GM06990 (cell line): Measurements from ENCODE around the gene SLC12A8.

Experiments
- DNase-seq: peaks from one replicate; pipeline ENCODE4 v3.0.0-alpha.2; 2011; ENCODE audit not compliant: insufficient read length; ENCODE audit errors: extremely low read depth
- H3K27me3 ChIP-seq: replicated peaks from 2 replicates; pipeline ENCODE4 v1.6.0; 2011; ENCODE audit warnings: low read length; ENCODE audit not compliant: control insufficient read depth, insufficient read depth
- H3K36me3 ChIP-seq: 2 replicates; pipeline ENCODE4 v1.5.1; 2011; ENCODE audit warnings: low read length; ENCODE audit not compliant: control insufficient read depth, insufficient read depth
- H3K4me3 ChIP-seq: replicated peaks from 2 replicates; pipeline ENCODE4 v1.5.1; 2011; ENCODE audit warnings: low read depth, mild to moderate bottlenecking, control low read depth, low read length
- TF ChIP-seq, protein P1 (sequence below): IDR thresholded peaks from 2 replicates; pipeline ENCODE4 v1.5.1; 2011; ENCODE audit warnings: low read length, control low read depth, mild to moderate bottlenecking, inconsistent platforms; ENCODE audit not compliant: insufficient read depth, poor library complexity, severe bottlenecking

Gene SLC12A8

DNA sequence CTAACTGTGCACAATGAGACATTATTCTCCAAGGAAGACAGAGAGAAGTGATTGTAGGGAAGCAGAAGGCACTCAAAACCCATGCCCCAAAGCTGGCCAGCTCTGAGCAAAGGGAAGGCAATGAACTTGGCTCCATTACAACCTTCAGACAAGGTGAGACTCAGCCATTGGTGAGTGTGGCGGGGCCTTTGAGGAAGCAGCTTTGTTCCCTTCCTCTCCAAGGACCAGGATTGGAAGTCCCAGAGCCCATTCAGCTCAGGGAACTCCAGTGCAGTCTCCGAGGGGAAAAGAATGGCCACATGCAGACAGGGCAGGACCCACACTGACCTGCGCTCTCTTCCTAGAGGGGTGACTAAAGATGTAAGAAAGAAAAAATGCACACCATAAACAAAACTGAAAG is 179.9 kb downstream of the SLC12A8 start:
- H3K27me3 ChIP-seq, result no peaks in the 10 kb centered on the region
- DNase-seq, result no peak
- no peak overlapping the region for H3K4me3 ChIP-seq
- peaks cover 13% of the 10 kb centered on the region for H3K36me3 ChIP-seq
- TF ChIP-seq, protein P1, sequence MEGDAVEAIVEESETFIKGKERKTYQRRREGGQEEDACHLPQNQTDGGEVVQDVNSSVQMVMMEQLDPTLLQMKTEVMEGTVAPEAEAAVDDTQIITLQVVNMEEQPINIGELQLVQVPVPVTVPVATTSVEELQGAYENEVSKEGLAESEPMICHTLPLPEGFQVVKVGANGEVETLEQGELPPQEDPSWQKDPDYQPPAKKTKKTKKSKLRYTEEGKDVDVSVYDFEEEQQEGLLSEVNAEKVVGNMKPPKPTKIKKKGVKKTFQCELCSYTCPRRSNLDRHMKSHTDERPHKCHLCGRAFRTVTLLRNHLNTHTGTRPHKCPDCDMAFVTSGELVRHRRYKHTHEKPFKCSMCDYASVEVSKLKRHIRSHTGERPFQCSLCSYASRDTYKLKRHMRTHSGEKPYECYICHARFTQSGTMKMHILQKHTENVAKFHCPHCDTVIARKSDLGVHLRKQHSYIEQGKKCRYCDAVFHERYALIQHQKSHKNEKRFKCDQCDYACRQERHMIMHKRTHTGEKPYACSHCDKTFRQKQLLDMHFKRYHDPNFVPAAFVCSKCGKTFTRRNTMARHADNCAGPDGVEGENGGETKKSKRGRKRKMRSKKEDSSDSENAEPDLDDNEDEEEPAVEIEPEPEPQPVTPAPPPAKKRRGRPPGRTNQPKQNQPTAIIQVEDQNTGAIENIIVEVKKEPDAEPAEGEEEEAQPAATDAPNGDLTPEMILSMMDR, result no peak
